ENCODE results near the gene STUB1. TPM values are rescaled to one million over a fixed set of nuclear protein-coding genes. Genes with fewer than 3 reads are reported as not detected.

Gene STUB1
- total RNA-seq, 1 experiment from 2014 or later: 102 TPM

- no CpG with 5 or more reads among the region's 3 CpGs for WGBS (ENCODE audit: extremely low coverage, insufficient read length, low lambda C conversion rate)
- H3K4me3 Mint-ChIP-seq: peak overlapping the region in 1 of 2 experiments; percentile 48; a peak in 2 of 5 replicates
- H3K56ac ChIP-seq (ENCODE audit: insufficient read length, low read depth, low read length): no peak overlapping the region
Measured at GRCh38 chr16:708019-708418, 27.8 kb downstream of the STUB1 start.

More at GRCh38 chr16:708019-708418, 27.8 kb downstream of the STUB1 start:
- Histone ChIP-seq H3K79me1 (ENCODE audit: insufficient read depth, low read depth, low read length, poor library complexity, severe bottlenecking) (no peaks in the 10 kb centered on the region), H3K23ac (ENCODE audit: insufficient read length, low read depth, low read length) (no peak overlapping the region), H3K9ac (ENCODE audit: extremely low read depth, insufficient read length, low read length) (no peak overlapping the region), H4K91ac (ENCODE audit: insufficient read length, low read depth, low read length) (no peak overlapping the region), H2BK20ac (ENCODE audit: low read depth, low read length, poor library complexity, severe bottlenecking) (no peak overlapping the region), H2BK15ac (ENCODE audit: low read depth, low read length) (no peak overlapping the region), H3K4me1 (ENCODE audit: insufficient read depth, low read length) (no peaks in the 10 kb centered on the region), H4K8ac (replicated peaks; ENCODE audit: insufficient read length, low read depth, low read length) (no peak overlapping the region), H3K14ac (ENCODE audit: insufficient read depth, low read length) (no peak overlapping the region), H4K20me1 (ENCODE audit: control insufficient read depth, insufficient read depth, insufficient read length) (no peaks in the 10 kb centered on the region), H2AFZ (ENCODE audit: low read length) (no peak overlapping the region), H3T11ph (ENCODE audit: low read length) (no peak overlapping the region), H3K4ac (ENCODE audit: low read depth, low read length) (no peak overlapping the region), H3K9me3 (ENCODE audit: control insufficient read depth, low read depth, low read length) (no peaks in the 10 kb centered on the region), H2BK120ac (ENCODE audit: low read depth, low read length, poor library complexity, severe bottlenecking) (no peak overlapping the region), H4K5ac (ENCODE audit: insufficient read length, low read depth, low read length) (no peak overlapping the region), H2AK5ac (ENCODE audit: insufficient read length, low read length) (no peak overlapping the region), H3K23me2 (ENCODE audit: insufficient read length, low read depth, low read length, poor library complexity, severe bottlenecking) (peaks cover 4% of the 10 kb centered on the region), H2BK5ac (ENCODE audit: insufficient read length, low read length) (no peak overlapping the region), H3K4me2 (ENCODE audit: insufficient read depth, insufficient read length, low read length) (no peak overlapping the region), H2BK12ac (ENCODE audit: insufficient read length, low read depth, low read length) (no peak overlapping the region), H3K27ac (ENCODE audit: insufficient read length, low read depth, low read length) (no peak overlapping the region), H3K79me2 (ENCODE audit: insufficient read depth, low read length) (no peaks in the 10 kb centered on the region), H3K27me3 (ENCODE audit: insufficient read depth, low read length) (peaks cover 31% of the 10 kb centered on the region; the same call in 1 of the 2 replicates), H3K18ac (ENCODE audit: insufficient read length, low read depth, low read length) (no peak overlapping the region)
- no peaks in the 10 kb centered on the region for H3K36me3 Mint-ChIP-seq (ENCODE audit: insufficient read depth in 1 of 3, low read depth in 3 of 3)
- H3K27me3 Mint-ChIP-seq (ENCODE audit: low read depth): peaks cover 81% of the 10 kb centered on the region
- DNase-seq: no peak
- H3K27ac Mint-ChIP-seq: no peak overlapping the region
- H3K9me3 Mint-ChIP-seq: peaks cover 0 to 2% of the 10 kb centered on the region in 2 experiments; a peak in 2 of 5 replicates
- no peak for TF ChIP-seq CTCF (conservative IDR thresholded peaks at IDR 0.05)
- H3K4me1 Mint-ChIP-seq: peaks cover 3 to 10% of the 10 kb centered on the region in 2 experiments; a peak in 3 of 4 replicates

Measured in H9 (cell line).